GM21529 (cell line): ENCODE results near the gene TMEM89.

Source experiments
- ATAC-seq: cut with Tn5 transposase; IDR thresholded peaks from one replicate; pipeline ENCODE4 v1.9.1; 2021; ENCODE audit not compliant: unreplicated experiment

TMEM89 gene, protein sequence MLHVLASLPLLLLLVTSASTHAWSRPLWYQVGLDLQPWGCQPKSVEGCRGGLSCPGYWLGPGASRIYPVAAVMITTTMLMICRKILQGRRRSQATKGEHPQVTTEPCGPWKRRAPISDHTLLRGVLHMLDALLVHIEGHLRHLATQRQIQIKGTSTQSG

DNA sequence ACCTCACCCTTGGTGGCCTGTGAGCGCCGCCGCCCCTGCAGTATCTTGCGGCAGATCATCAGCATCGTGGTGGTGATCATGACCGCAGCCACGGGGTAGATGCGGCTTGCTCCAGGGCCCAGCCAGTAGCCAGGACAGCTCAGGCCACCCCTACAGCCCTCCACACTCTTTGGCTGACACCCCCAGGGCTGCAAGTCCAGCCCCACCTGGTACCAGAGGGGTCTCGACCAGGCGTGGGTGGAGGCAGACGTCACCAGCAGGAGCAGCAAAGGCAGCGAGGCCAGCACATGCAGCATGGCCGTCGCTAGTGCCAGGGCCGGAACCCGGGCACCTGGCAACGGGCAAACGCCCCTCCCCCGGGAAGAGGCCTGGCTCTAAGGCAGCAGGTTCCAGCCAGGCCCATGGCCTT, at the start of gene TMEM89:
Gene TMEM89, minus strand, starts transcription at position 309 of the 409 bp plus-strand sequence. Its CDS starts 13 bp downstream, at position 296.
- no peak for ATAC-seq

DNA sequence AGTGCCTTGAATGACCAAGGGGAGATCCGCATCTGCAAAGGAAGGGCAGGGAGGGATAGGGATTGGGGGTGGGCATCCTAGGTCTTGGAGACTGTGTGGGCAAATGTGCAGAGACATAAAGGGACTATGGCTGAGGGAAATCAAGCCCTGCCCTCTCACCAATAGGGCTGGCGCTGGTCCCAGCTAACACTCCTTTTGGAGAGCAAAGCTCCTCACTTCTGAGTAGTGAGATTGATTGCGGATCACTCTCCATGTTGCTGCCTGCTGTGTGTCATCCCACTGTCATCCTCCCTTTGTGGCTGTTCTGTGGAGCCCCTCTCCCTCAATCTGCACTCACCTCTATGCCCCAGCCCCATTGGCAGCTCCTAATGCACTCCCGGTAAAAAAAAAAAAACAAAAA, 43.4 kb upstream of the TMEM89 start:
- ATAC-seq: no peak

DNA sequence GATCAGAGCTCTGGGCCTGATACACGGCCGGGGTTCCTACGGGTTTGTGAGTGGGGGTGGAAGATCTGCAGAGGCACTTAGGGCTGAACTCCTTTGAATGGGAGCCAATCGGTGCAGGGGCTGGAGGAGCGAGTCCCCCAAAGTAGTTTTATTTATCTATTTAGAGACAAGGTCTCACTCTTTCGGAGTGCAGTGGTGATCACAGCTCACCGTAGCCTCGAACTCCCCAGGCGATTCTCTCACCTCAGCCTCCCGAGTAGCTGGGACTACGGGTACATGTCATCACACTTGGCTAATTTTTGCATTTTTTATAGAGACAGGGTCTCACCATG, 42.7 kb upstream of the TMEM89 start:
- no peak for ATAC-seq

DNA sequence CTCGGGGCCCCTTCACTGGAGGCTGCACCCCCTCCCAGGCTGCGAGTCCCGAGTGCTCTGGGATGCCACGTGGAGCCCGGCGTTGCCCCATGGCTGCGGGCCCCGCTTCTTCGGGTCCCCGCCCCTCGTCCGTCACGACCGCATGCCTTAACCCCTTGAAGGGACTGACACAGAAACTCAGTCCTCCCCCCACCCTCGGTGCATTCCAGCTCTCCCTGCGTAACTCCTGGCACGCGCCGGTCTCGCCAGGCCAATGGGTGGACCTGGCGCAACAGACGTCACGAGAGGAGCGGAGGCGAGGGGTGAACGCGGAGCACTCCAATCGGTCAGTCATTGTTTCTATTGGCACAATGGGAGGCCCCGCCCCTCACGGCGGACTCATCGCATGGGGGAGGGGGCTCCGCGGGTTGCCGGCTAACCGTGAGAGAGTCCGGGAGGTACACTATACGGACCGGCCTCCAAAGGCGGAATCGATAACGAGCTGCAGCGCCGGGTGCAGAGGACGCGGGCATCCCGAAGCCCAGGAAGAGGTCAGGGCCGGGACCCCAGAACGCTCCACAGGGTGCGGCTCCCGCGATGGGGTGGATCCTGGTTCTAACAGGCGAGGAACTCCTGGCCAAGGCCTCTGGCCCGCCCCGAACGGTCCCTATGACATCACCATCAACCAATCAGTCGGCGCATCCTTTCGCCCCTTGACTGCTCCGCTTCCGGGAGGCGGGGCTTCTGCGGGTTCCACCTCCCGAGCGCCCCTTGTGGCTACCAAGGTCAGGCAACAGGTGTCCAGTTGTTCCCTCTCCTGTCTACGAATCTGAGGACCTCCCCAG, 42.1 kb upstream of the TMEM89 start:
- peak; percentile 85 for ATAC-seq

DNA sequence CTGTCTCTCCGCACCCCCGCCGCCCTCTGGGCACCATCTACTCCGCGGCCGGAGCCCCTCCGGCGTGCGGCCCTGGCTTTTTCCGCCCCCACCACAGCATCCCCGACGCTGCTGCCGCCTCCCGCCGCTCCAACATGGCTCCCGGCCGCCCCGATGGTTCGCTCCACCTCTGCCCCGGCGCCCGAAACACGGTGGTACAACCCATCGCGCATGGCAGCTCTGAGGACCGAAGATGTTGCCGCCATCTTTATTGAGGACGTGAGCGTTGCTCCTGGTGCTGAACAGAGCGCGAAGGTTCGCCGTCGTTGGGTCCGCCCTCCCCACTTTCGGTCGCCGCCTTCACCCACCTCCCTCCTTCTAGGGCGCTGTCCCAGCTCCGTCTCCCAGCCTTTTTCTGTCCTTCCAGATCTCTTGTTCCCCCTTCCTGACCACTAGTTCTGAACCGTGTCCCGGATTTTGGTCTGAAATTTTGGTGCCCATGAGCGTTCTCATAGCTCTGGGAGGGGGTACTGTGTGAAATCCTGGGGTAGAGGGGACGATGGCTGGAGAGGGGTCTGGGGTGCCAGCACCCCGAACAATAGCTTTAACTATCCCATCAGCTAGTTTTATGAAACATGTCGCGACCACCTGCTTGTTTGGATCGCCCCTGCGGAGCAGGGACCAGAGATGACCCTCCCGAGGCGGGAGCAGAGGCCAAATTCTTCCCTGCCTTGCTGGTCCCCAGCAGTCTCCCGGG, 41.4 kb upstream of the TMEM89 start, which contains the start of gene CELSR3:
Gene CELSR3, minus strand, starts transcription at position 134 of the 736 bp plus-strand sequence. CDS start 252 bp downstream, outside the sequence.
- ATAC-seq: no peak

DNA sequence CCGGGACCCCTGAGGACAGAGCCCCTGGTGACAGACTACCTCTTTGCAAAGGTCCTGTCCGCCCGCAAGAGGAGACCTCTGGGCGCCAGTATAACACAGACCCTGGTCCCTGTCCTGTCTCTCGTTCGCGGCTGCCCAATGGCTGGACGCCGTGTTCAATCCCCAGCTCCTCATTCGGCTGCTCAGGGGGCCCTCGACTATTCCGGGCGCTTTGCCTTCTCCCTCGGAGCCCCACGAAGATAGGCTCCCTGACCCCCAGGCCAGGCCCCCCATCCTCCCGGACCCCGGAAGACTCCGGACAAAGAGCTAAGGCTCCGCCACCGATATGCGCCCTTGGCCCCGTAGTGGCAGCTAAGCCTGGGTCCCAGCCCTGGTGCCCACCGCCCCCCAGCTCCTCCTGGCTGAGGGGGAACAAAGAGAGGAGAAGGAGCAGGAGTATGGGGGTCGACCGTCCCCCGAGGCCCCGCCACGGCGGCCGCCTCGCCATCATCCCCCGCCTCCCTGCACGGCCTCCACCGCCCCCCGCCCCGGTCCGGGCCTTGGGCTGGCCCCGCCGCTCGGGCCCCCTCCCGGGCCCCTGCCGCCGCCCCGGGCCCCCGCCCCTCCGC, 40.7 kb upstream of the TMEM89 start:
- ATAC-seq: no peak

DNA sequence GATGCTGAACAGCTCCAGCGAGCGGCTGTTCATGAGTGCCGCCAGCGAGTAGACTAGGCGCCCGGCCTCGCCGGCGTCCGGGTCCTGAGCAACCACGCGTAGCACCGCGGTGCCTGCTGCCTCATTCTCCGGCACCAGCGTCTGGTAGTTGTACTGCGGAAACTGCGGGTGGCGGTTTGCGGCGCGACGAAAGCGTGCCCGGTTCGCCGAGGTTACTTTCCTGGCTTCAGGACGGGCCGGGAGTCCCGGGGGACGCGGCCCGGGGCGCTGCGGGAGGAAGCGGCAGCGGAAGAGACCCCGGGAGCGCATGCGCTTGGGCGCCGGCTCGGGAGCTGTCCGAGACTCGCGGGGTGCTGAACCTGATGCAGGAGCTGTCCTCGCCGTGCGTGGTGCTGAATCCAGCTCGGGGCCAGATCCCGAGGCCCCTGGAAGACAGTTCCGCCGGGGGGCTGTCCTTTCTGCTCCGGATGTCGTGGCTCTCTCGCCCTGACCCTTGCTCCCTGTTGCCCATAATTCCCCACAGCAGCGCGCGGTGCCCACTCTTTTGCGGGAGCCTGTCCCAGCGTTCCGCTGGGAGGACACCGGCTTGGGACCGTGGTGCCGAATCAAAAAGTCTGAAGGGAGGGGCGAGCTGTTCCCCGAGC, 40.1 kb upstream of the TMEM89 start:
- no peak for ATAC-seq

DNA sequence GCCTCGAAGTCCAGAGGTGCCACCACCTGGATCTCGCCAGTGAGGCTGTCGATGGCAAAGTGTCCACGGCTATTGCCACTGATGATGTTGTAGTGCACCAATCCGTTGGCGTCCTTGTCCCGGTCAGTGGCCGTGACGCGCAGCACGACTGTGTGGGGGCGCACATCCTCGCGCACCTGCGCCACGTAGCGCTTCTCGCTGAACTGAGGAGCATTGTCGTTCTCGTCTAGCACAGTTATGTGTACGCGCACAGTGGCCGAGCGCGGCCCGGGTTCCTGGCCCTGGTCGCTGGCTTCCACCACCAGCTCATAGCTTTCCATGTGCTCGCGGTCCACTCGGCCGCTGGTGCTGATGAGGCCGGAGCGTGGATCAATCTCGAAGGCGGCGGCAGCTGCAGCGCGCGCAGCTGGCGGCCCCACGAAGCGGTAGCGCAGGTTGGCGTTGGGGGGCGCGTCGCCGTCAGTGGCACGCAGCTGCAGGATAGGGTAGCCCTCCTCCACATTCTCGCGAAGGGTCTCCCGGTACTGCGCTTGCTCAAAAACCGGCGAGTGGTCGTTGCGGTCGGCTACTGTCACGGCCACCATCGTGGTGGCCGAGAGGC, 39.3 kb upstream of the TMEM89 start:
- ATAC-seq: no peak

DNA sequence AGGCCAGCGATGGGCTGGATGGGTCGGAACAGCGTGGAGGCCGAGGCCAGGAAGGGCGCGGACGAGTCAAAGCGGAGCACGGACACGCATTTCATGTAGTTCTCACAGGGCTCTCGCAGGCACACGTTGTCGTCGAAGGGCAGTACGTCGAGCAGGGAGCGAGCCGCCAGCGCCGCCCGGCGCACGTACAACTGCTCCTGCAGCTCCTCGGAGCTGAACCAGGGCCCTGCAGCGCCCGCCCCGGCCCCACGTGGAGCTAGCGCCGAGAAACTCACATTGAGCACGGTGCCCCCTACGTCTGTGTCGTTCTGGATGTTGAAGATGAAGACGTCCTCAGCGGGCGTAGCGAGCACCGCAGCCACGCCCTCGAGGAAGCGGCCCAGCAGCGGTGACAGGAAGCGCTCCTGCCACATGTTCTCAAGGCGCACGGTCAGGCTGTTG, 35.3 kb upstream of the TMEM89 start:
- no peak for ATAC-seq

DNA sequence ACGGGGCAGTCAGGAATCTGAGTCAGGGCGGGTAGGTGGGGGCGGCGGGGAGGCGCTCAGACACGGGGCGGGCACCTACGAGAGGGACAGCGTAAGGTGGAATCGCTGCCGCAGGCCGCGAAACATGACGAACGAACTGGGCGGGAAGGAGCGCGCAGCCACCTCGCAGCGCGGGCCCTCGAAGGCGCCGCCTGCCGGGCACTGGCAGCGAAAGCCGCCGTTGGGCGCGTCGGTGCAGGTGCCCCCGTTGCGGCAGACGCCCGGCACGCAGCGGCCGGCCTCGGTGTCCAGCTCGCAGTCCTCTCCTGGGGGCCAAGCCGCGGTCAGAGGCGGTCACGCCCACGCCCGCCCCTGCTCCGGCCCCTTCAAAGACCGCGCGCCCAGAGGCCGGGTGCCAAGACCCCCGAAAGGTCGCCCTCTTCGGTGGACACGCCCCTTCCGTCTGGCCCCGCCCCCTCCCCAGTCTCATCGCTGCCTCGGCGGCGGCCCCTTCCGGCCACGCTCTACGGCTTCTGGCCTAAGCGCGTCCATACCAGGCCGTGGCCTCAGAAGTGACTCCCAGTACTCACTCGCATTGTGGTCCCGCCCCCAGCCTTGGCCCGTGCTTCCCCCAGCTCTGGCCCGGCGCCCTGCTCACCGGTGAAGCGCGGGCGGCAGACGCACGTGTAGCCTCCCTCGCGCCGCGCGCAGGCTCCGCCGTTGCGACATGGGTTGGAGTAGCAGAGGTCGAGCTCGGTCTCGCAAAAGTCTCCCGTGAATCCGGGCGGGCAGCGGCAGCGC, 34.7 kb upstream of the TMEM89 start:
- peak; percentile 50 for ATAC-seq

DNA sequence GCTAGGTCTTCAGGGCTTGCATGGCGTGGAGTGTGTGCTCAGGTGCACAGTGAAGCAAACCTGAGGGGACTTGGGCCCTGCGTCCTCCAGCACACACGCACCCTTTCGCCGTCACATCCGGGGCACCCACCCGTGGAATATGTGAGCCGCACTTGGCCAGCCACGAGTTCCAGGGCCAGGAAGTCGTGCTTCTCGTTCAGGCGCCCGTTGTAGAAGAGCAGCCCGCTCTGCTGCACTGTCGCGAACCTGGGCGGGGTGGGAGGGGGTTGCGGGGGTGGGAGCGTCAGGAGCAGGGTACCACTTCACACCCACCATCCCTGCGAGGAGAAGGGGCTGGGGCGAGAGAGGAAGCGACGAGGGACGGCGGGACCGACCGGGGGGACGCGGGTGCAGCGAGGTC, 34.0 kb upstream of the TMEM89 start:
- ATAC-seq: no peak

DNA sequence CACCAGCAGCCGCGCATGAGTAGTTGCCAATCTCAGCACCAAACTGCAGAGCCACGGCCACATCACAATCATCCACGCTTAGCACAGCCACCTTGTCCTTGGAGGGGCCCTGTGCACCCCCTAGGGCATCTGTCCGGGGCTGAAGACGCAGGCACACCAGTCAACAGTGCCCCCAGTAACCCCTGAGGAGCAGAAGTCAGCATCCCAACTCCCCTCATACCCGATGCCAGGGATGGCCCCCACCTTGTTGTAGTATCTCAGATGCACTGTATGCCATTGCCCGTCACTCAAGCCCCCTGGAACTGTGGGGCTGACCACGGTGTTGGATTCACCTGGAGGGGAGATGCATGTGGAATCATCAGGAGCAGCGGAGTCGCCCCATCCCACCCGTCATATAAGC, 33.5 kb upstream of the TMEM89 start:
- no peak for ATAC-seq

DNA sequence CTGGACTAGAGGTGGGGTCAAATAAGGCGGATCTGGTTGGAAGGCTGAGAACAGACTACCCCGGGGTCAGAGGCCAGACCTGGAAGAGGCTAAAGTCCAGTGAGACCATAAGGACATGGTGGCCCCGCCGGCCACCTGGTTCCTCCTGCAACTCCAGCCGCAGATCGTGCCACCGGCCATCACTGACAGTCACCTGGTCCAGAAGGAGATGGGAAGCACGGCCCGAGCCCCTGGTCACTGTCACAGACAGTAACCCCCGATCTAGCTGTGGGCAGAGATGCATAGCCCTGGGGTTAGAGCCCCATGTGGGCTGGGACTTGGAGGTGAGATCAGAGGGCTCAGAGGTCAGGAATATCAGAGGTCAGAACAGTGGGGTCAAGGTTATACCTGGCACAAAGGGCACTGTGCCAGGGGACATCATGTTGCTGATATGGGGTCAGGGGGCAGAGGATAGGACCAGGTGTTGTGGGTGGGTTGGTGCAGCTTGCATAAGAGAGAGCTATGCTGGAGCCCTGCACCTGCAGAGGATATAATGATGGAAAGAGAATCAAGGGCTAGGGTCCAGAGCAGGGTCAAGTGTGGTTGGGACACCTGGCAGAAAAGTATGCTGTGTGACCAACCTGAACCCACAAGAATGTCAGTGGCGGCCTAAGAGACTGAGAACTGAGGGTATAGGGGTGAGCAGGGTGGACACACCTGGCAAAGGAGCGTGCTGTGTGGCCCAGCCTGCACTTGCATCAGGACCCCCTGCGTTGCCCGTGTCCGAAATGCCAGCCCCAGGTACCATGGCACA, 31.6 kb upstream of the TMEM89 start:
- no peak for ATAC-seq

DNA sequence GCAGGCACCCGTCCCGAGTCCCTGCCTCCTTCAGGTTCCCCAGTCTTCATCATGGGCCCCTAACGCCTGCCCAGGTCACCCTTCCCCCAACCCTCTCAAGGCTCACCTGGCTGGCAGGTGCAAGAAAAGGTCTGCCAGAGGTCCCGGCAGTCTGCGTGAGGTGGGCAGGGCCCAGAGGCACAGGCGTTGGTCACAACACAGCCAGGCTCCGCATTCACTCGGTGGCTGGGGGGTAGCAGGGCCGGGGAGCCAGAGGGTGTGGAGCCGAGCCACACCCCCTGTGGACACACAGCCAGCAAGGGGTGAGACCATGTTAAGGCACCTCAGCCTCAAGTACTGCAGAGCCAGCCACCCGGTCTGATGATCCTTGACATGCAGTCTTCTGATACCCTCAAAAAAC, 30.2 kb upstream of the TMEM89 start:
- no peak for ATAC-seq

DNA sequence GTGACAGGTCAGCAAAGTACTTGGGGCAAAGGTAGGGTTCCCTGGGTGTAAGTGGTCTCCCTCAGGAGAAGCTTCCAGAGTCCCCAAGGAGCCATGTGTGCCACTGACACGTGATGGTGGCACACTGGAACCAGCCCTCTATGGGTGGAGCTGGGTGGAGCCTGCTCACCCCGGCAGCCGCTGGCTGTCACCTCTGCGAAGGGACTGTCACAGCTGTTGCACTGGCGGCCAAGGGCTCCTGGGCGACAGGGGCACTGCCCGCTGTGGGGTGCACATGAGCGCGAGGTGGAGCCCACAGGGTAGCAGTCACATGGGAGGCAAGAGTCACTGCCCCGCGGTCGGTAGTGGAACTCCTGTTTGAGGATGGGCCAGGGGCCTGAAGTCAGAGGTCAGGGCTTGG, 29.2 kb upstream of the TMEM89 start:
- no peak for ATAC-seq

DNA sequence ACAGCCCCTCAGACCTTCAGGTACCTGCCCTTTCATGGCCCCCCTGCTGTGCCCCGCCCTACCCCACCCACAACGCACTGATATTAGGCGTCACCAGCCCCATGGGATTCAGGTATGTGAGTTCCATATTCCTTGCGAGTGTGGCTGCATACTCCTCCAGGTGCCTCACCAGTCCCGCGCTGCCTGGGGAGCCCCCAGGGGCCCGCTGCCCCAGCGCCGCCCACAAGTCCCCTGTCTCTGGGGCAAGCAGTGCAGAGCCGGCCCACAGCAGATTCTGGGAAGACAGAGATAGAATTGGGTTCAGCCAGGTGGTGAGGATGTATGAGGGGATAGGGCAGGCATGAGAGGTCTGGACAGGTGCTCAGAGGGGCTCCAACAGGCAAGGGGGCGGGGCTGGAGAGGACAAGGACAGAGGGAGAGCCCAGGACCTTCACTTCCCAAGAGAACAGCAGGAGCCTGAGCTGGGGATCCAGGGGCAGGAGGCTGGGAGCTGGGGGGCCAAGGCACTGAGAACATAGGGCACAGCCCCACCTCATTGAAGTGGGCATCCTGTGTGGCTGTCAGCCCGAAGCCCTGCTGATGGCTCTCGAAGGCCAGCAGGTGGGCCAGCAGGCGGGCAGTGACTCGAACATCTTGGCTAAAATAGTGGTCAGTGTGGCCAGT, 26.8 kb upstream of the TMEM89 start:
- ATAC-seq: no peak

DNA sequence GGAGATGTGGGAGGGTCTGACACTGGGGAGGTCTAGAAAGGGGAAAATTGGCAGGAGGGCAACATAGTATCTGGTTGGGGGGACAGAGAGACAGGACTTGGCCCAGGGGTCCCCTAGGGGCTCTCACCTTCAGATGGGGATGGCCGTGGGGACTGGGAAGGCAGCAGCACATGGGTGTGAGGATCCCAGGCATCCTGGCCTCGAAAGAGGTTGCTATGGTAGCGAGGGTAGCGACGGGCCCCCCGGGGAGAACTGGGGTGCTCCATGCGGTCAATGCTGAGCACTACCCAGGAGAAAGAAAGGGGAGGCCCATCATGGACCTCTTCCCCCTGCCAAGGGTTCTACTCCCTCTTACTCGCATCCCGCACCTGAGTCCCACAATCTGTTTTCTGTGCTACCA, 26.1 kb upstream of the TMEM89 start:
- ATAC-seq: no peak

DNA sequence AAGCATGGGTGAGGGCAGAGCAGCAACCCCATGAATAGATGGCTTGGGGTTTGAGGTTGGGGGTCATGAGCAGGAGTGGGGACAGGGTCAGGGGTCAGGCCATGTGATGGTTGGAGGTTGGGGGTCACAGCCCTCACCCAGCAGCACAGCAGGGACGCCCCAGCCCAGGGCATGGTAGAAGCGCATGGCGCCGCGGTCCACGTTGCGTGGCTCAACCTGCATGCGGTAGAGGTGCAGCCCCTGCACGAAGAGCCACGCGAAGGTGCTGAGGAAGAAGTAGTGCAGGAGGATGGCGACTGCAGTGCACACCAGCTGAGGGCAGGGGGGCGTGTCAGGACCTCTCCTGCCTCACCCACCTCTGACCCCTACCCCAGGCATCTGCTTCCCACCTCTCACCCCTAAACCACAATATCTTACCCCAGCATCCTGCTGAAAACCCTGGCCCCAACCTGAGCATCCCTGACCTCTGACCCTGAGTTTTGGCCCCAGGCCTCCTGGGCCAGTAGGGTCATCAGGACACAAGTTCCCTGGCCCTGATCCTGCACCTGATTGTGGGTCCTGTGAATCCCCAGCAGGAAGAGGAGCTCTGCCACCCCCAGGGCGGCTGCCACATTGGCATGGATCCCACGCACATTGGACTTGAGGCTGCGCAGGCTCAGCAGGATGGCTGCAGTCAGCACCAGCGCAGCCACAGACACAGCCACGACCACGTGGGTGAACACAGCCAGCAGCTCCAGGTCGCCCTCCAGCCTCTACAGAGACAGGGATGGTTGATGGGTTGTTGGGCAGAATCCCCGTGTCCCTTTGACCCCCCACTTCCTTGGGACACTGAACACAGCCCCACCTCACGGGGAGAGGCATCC, 23.6 kb upstream of the TMEM89 start:
- no peak for ATAC-seq
